HFF-Myc (cell line): Measurements from ENCODE around the gene ABL2.

Experiments
- DNase-seq: peaks from one replicate; pipeline ENCODE4 v3.0.0-alpha.2; 2011; ENCODE audit warnings: low read depth; ENCODE audit errors: extremely low read depth
- H3K4me3 ChIP-seq: replicated peaks from 2 replicates; pipeline ENCODE4 v1.5.1; 2011; ENCODE audit warnings: low read depth, mild to moderate bottlenecking, control low read depth, low read length
- CTCF ChIP-seq: IDR thresholded peaks from 2 replicates; pipeline ENCODE4 v1.5.1; 2012; ENCODE audit warnings: mild to moderate bottlenecking, low read depth, low read length, control low read depth; ENCODE audit errors: missing control alignments

ABL2 gene

GRCh38 chr1:179107706-179108629 is 121.5 kb downstream of the ABL2 start:
- no peak for TF ChIP-seq CTCF
- DNase-seq: no peak
- H3K4me3 ChIP-seq: no peak overlapping the region

- no peak for DNase-seq
- peak; percentile 36 for TF ChIP-seq CTCF
- H3K4me3 ChIP-seq: no peak overlapping the region
Measured at GRCh38 chr1:179105393-179105792, 124.1 kb downstream of the ABL2 start.

GRCh38 chr1:179104611-179105250 is 124.7 kb downstream of the ABL2 start:
- no peak for DNase-seq
- no peak for TF ChIP-seq CTCF
- H3K4me3 ChIP-seq: no peak overlapping the region

GRCh38 chr1:179103999-179104398 is 125.5 kb downstream of the ABL2 start:
- DNase-seq: no peak
- H3K4me3 ChIP-seq: no peak overlapping the region
- no peak for TF ChIP-seq CTCF

- no peak overlapping the region for H3K4me3 ChIP-seq
- TF ChIP-seq CTCF: no peak
- no peak for DNase-seq
Measured at GRCh38 chr1:179101566-179101965, 127.9 kb downstream of the ABL2 start.

- TF ChIP-seq CTCF: no peak
- H3K4me3 ChIP-seq: no peak overlapping the region
- DNase-seq: no peak
Measured at GRCh38 chr1:179099891-179100290, 129.6 kb downstream of the ABL2 start.

GRCh38 chr1:179095924-179096323 is 133.6 kb downstream of the ABL2 start:
- H3K4me3 ChIP-seq: no peak overlapping the region
- no peak for TF ChIP-seq CTCF
- DNase-seq: no peak
